Measurements from ENCODE around the gene MYH16. TPM values are rescaled to one million over a fixed set of nuclear protein-coding genes. Genes with fewer than 3 reads are reported as not detected.

The MYH16 gene
- total RNA-seq, result not detected in 2 replicates

GRCh38 chr7:99272476-99273045, at the start of gene MYH16:
Gene MYH16 (plus strand): TSS chr7:99272839.

DNA sequence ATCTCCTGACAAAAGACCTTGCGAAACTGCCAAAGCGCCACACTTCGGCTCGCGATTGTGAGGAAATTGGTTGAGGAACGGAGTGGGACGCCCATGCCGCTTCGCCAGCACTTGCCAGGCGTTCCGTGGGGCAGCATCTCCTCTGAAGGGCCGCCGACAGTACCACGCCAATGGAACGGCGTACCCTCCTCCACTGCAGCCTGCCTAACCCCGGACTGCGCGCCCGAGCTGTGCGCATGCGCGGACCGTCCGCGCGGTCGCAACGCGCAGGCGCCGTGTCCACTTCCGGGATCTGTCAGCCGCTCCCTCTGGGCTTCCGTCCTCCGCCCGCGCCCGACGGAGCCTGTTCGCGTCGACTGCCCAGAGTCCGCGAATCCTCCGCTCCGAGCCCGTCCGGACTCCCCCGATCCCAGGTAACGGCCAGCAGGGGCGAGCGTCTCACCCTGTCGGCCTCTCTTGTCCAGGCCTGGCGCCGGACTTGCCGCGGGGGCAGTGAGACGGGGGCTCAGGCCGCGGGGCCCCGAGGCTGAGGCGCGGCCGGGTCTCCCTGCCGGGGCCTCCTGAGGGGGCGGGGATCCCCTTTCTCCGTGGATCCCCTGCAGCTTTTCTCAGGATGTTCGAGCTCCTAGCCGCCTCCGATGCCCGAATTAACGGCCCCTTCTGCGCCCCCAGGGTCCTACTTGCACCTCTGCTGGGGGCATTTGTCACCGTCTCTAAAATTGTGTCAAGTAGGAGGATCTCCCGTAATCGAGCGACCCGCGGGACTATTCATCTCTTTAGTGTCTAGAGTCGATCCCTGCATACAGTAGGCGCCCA, 53.2 kb downstream of the MYH16 start, which contains the start of gene ARPC1A:
TSS of gene ARPC1A (plus strand) at position 307 of the 816 bp plus-strand sequence. CDS start 7,456 bp downstream, outside the sequence.

Other genes with a start within 250 kb of the MYH16 start
- 10.7 and 13.8 TPM in 2 replicates for gene SMURF1, start 128.7 kb upstream of the MYH16 start, total RNA-seq
- not detected in 2 replicates for gene KPNA7, start 64.7 kb upstream of the MYH16 start, total RNA-seq
- gene ARPC1A, start 53.1 kb downstream of the MYH16 start, total RNA-seq, result 281 and 385 TPM in 2 replicates
- 528 and 673 TPM in 2 replicates for gene ARPC1B, start 101.9 kb downstream of the MYH16 start, total RNA-seq
- gene PDAP1, start 135.8 kb downstream of the MYH16 start, total RNA-seq, result 140 and 181 TPM in 2 replicates
- gene BUD31, start 136.1 kb downstream of the MYH16 start, total RNA-seq, result 87.6 and 120 TPM in 2 replicates
- 6.2 and 8.1 TPM in 2 replicates for gene PTCD1, start 166.0 kb downstream of the MYH16 start, total RNA-seq
- gene CPSF4, start 166.1 kb downstream of the MYH16 start, total RNA-seq, result 28.5 and 36.3 TPM in 2 replicates
- gene ATP5MF, start 193.3 kb downstream of the MYH16 start, total RNA-seq, result 3,963 and 4,747 TPM in 2 replicates
- gene ZNF789, start 200.1 kb downstream of the MYH16 start, total RNA-seq, result 1.4 and 4.1 TPM in 2 replicates
- 9.9 and 11.2 TPM in 2 replicates for gene ZNF394, start 227.4 kb downstream of the MYH16 start, total RNA-seq
- gene ZKSCAN5, start 231.8 kb downstream of the MYH16 start, total RNA-seq, result 7.1 and 7.8 TPM in 2 replicates

Measured in myometrial cell (primary cell).